Measurements from ENCODE around the gene FMO2.

- no peak for TF ChIP-seq CTCF (IDR thresholded peaks at IDR 0.05; ENCODE audit: insufficient read depth, low read depth, low read length)
- no peak for TF ChIP-seq EZH2 (IDR thresholded peaks at IDR 0.05; ENCODE audit: insufficient read depth, low read length)
Measured at GRCh38 chr1:171137580-171137979, 47.5 kb upstream of the FMO2 start.
